Tibial nerve (tissue), 3 donors: ENCODE data around the gene RAB5A.

ENCODE experiments used
- POLR2A ChIP-seq, 2 donors: fragments of 450-650 bp; IDR thresholded peaks; one replicate each; pipeline ENCODE4 v1.6.1; 2017; ENCODE audit warnings: antibody characterized with exemption in 2 of 2, mild to moderate bottlenecking in 2 of 2, moderate library complexity in 2 of 2
- TF ChIP-seq, protein P1 (sequence below), 5 experiments: fragments of 200-600 bp in 3 of 5; fragments of 450-650 bp in 2 of 5; sonication (generic) in 3 of 5; IDR thresholded peaks; one replicate each; pipeline ENCODE4 v1.5.1; 2016 to 2019; ENCODE audit warnings: antibody characterized with exemption in 5 of 5, mild to moderate bottlenecking in 3 of 5, moderate library complexity in 2 of 5

DNA sequence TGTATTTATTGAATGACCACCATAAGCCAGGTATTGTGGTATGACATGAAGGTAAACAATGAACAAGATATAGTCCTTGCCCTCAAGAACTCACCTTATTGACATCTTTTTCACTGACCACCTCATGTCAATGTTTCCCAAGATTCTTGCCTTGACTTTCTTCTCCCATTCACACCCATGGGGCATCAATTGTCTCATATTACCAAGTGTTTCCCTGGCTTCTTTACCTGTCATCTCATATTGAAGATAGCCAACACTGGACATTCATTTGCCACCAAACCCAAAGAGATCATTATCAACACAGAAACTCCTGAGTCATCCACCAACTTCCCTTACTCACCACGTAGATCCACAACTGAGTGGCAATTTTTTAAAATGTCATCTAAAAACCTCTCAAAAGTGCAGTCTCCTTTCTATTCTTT, 15.1 kb upstream of the RAB5A start:
- TF ChIP-seq, protein P1, sequence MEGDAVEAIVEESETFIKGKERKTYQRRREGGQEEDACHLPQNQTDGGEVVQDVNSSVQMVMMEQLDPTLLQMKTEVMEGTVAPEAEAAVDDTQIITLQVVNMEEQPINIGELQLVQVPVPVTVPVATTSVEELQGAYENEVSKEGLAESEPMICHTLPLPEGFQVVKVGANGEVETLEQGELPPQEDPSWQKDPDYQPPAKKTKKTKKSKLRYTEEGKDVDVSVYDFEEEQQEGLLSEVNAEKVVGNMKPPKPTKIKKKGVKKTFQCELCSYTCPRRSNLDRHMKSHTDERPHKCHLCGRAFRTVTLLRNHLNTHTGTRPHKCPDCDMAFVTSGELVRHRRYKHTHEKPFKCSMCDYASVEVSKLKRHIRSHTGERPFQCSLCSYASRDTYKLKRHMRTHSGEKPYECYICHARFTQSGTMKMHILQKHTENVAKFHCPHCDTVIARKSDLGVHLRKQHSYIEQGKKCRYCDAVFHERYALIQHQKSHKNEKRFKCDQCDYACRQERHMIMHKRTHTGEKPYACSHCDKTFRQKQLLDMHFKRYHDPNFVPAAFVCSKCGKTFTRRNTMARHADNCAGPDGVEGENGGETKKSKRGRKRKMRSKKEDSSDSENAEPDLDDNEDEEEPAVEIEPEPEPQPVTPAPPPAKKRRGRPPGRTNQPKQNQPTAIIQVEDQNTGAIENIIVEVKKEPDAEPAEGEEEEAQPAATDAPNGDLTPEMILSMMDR (IDR thresholded peaks at IDR 0.05), result no peak
- no peak for TF ChIP-seq POLR2A (IDR thresholded peaks at IDR 0.05)
